B cell (primary cell): ENCODE data around the gene C2CD4C. TPM values are rescaled to one million over a fixed set of nuclear protein-coding genes. Genes with fewer than 3 reads are reported as not detected.

Experiments
- ATAC-seq: fragments of 200-7000 bp; cut with Tn5 transposase; one replicate; pipeline ENCODE4 v1.10.0; 2021; ENCODE audit warnings: low read depth, mild to moderate bottlenecking, moderate number of reproducible peaks, moderate library complexity
- CTCF ChIA-PET: fragments of 350-600 bp; sonication (Branson Sonifier 250); formaldehyde crosslinking; loops from one replicate; lab custom pipeline; 2021; ENCODE audit warnings: antibody characterized with exemption, inconsistent platforms; lab: Charles Lee
- POLR2A ChIA-PET: fragments of 350-600 bp; sonication (Branson Sonifier 250); formaldehyde crosslinking; loops from one replicate; lab custom pipeline; 2021; ENCODE audit warnings: antibody characterized with exemption; lab: Charles Lee
- DNase-seq: peaks from one replicate; pipeline ENCODE4 v3.0.0; 2013
- H2AFZ ChIP-seq: 2 replicates; pipeline ENCODE4 v1.6.1; 2012; ENCODE audit warnings: mild to moderate bottlenecking, low read depth, low read length; ENCODE audit not compliant: insufficient read depth, poor library complexity, severe bottlenecking
- H3K27ac ChIP-seq, 2 donors: 1 replicate in 1 of 2; 2 replicates in 1 of 2; pipeline ENCODE4 v1.5.1; 2012 to 2013; ENCODE audit warnings: low read length in 2 of 2, mild to moderate bottlenecking in 2 of 2, moderate library complexity in 1 of 2
- H3K27me3 ChIP-seq, 4 experiments: fragments of 200-600 bp in 1 of 4; sonication (generic) in 1 of 4; replicated peaks in 1 of 4; 1 replicate in 2 of 4; 2 replicates in 2 of 4; pipeline versions ENCODE4 v1.6.1 to v1.7.0; 2013 to 2016; ENCODE audit warnings: low read length in 3 of 4, mild to moderate bottlenecking in 2 of 4, mixed read lengths in 1 of 4, moderate library complexity in 1 of 4; ENCODE audit not compliant: insufficient read depth in 4 of 4, control insufficient read depth in 3 of 4; ENCODE audit errors: control extremely low read depth in 1 of 4
- H3K36me3 ChIP-seq, 2 experiments: replicated peaks in 1 of 2; 1 replicate in 1 of 2; 2 replicates in 1 of 2; pipeline versions ENCODE4 v1.6.1 to v1.7.1; 2013; ENCODE audit warnings: low read length in 1 of 2; ENCODE audit not compliant: insufficient read depth in 2 of 2, control insufficient read depth in 1 of 2; ENCODE audit errors: control extremely low read depth in 1 of 2, extremely low read depth in 1 of 2
- H3K4me1 ChIP-seq, 2 donors: fragments of 200-600 bp in 1 of 2; sonication (generic) in 1 of 2; 1 replicate in 1 of 2; 2 replicates in 1 of 2; pipeline versions ENCODE4 v1.5.1 to v1.6.1; 2013 to 2017; ENCODE audit warnings: low read length in 2 of 2; ENCODE audit not compliant: control insufficient read depth in 2 of 2, insufficient read depth in 2 of 2
- H3K4me2 ChIP-seq: replicated peaks from 2 replicates; pipeline ENCODE3; 2012; ENCODE audit warnings: mild to moderate bottlenecking, low read depth, low read length; ENCODE audit not compliant: poor library complexity, severe bottlenecking
- H3K4me3 ChIP-seq, 5 experiments: fragments of 200-600 bp in 1 of 5; sonication (generic) in 1 of 5; 1 replicate in 3 of 5; 2 replicates in 2 of 5; pipeline versions ENCODE4 v1.5.1 to v1.7.0; 2011 to 2016; ENCODE audit warnings: low read length in 4 of 5, mild to moderate bottlenecking in 4 of 5, low read depth in 2 of 5, control low read depth in 1 of 5, moderate library complexity in 1 of 5; ENCODE audit not compliant: insufficient read depth in 1 of 5; ENCODE audit errors: control extremely low read depth in 1 of 5, extremely low read depth in 1 of 5
- H3K79me2 ChIP-seq: fragments of 200-600 bp; sonication (generic); one replicate; pipeline ENCODE4 v1.6.0; 2016; ENCODE audit warnings: low read length; ENCODE audit not compliant: control insufficient read depth, insufficient read depth
- H3K9ac ChIP-seq: fragments of 200-600 bp; sonication (generic); 2 replicates; pipeline ENCODE4 v1.6.1; 2017; ENCODE audit warnings: mild to moderate bottlenecking, low read length, moderate library complexity
- H3K9me3 ChIP-seq, 3 donors: one replicate each; pipeline versions ENCODE4 v1.6.1 to v1.7.1; 2013; ENCODE audit warnings: low read length in 2 of 3; ENCODE audit not compliant: control insufficient read depth in 2 of 3, insufficient read depth in 1 of 3; ENCODE audit errors: control extremely low read depth in 1 of 3
- H4K20me1 ChIP-seq: 2 replicates; pipeline ENCODE4 v1.6.0; 2012; ENCODE audit warnings: mild to moderate bottlenecking, low read length; ENCODE audit not compliant: insufficient read depth, control insufficient read depth, poor library complexity, severe bottlenecking
- H3K27ac Mint-ChIP-seq: one replicate; pipeline ENCODE4 v1.8.0; 2021; ENCODE audit warnings: mixed read lengths
- H3K27me3 Mint-ChIP-seq: one replicate; pipeline ENCODE4 v1.8.0; 2021; ENCODE audit warnings: mixed read lengths
- H3K4me1 Mint-ChIP-seq: one replicate; pipeline ENCODE4 v1.8.0; 2021; ENCODE audit warnings: mixed read lengths
- H3K4me3 Mint-ChIP-seq: one replicate; pipeline ENCODE4 v1.8.0; 2021; ENCODE audit warnings: mixed read lengths
- H3K9me3 Mint-ChIP-seq: one replicate; pipeline ENCODE4 v1.8.0; 2022; ENCODE audit warnings: mixed read lengths; ENCODE audit not compliant: insufficient read depth
- EZH2 ChIP-seq: IDR thresholded peaks from 2 replicates; pipeline ENCODE4 v1.6.1; 2012; ENCODE audit warnings: borderline replicate concordance, low read depth, mild to moderate bottlenecking, moderate library complexity, low read length; ENCODE audit not compliant: insufficient read depth, poor library complexity, severe bottlenecking
- WGBS: methylation state at CpG from one replicate; pipeline ENCODE4 v1.1.5; 2013; ENCODE audit warnings: missing lambda C conversion rate; ENCODE audit not compliant: insufficient coverage; 5-methylcytosine and 5-hydroxymethylcytosine counted together
- intact Hi-C: fragments of 100-400 bp; cut with micrococcal nuclease; formaldehyde crosslinking; loops from one replicate; pipeline ENCODE4 v1.10.0; 2022
- polyA plus RNA-seq: library from polyadenylated mRNA; depleted of rRNA; stranded (reverse); fragments of >200 nt; gene quantifications from 2 replicates; pipeline ENCODE4 v1.2.3, GENCODE V29; 2012
- total RNA-seq, 2 donors: library from RNA; stranded (reverse); fragments of 120-200 nt in 1 of 2; gene quantifications; 1 replicate in 1 of 2; 2 replicates in 1 of 2; pipeline versions ENCODE4 v1.2.3 to v1.2.4, GENCODE V29; 2013 to 2022
- TF ChIP-seq, protein P1 (sequence below): fragments of 200-600 bp; IDR thresholded peaks from one replicate; pipeline ENCODE4 v1.8.0; 2022; ENCODE audit warnings: antibody characterized with exemption, mild to moderate bottlenecking

C2CD4C gene
- total and polyA plus RNA-seq, 2 donors (not counting 1 experiment from before 2014, with no cell fraction given): not detected

DNA sequence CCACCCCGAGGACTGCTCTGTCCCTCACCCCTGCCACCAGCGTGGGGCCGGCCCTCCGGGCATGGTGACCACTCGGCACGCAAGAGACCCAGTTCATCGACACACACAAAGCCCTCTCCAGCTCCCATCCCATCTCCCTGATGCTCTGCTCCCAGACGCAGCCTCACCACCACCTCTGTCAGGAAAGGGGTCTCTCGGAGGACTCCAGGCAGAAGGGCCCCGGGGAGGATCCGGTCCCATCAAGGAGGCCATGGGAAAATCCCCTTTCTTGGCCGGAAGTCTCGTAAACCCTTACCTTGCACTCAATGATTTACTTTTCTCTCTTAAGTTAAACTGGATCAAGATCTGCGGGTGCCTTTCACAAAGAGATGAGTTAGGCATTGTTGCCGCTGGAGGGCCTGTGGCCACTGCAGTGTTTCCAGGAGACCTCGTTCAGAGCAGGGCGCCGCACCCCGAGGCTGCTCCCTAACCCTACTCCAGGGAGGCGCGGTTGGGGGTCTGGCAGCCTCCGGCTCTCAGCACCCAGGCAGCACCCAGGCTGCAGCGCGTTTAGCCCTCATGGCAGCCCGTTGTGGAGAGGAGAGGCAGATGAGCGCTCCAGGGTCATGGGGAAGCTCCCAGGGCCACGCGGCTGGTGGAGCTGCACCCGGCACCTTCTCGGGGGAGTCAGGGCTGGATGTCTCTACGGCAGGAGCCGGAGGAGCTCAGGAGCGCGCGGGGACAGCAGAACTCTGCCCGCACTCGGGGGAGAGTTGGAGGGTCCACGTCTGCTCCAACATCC, 31.0 kb downstream of the C2CD4C start:
- Histone ChIP-seq H3K9ac (no peak overlapping the region), H3K4me1 (peaks cover 0 to 3% of the 10 kb centered on the region in 2 donors), H3K79me2 (no peaks in the 10 kb centered on the region), H3K4me3 (no peak overlapping the region), H3K27ac (no peak overlapping the region), H3K36me3 (no peaks in the 10 kb centered on the region), H3K27me3 (peaks cover 0 to 5% (median 0%) of the 10 kb centered on the region in 4 experiments), H4K20me1 (no peaks in the 10 kb centered on the region), H3K4me2 (no peak overlapping the region), H2AFZ (no peak overlapping the region), H3K9me3 (peaks cover 0 to 12% (median 5%) of the 10 kb centered on the region in 3 donors)
- DNase-seq (no peak), ATAC-seq (no peak)
- no peak for TF ChIP-seq EZH2
- TF ChIP-seq, protein P1, sequence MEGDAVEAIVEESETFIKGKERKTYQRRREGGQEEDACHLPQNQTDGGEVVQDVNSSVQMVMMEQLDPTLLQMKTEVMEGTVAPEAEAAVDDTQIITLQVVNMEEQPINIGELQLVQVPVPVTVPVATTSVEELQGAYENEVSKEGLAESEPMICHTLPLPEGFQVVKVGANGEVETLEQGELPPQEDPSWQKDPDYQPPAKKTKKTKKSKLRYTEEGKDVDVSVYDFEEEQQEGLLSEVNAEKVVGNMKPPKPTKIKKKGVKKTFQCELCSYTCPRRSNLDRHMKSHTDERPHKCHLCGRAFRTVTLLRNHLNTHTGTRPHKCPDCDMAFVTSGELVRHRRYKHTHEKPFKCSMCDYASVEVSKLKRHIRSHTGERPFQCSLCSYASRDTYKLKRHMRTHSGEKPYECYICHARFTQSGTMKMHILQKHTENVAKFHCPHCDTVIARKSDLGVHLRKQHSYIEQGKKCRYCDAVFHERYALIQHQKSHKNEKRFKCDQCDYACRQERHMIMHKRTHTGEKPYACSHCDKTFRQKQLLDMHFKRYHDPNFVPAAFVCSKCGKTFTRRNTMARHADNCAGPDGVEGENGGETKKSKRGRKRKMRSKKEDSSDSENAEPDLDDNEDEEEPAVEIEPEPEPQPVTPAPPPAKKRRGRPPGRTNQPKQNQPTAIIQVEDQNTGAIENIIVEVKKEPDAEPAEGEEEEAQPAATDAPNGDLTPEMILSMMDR: no peak
- peaks cover 3% of the 10 kb centered on the region for H3K4me1 Mint-ChIP-seq
- H3K9me3 Mint-ChIP-seq: peaks cover 4% of the 10 kb centered on the region
- ChIA-PET CTCF (no interaction called here), POLR2A (no interaction called here)
- H3K27me3 Mint-ChIP-seq: peaks cover 3% of the 10 kb centered on the region
- intact Hi-C loops: no loop called here
- no peak overlapping the region for H3K27ac Mint-ChIP-seq
- H3K4me3 Mint-ChIP-seq: no peak overlapping the region
- WGBS: 85% methylated on average over 37 of the region's 38 CpGs

DNA sequence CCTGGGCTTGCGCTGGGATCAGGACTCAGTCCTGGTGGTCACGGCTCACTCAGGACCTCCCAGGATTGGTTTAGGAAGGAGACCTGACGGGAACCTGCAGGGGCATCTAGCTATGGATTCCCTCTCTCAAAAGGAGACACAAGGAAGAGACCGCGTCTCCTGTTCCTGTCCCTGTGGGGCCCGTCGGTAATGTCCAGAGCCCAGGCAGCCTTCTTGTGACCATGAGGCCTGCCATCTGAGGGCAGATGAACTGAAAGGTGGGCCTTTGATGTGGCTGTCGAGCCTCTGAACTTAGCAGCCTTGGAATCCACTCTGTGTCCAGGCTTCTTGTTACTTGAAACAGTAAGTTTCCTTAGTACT, 32.9 kb downstream of the C2CD4C start:
- ChIA-PET POLR2A (no interaction called here), CTCF (no interaction called here)
- Histone ChIP-seq H3K4me2 (no peak overlapping the region), H4K20me1 (no peaks in the 10 kb centered on the region), H3K4me3 (no peak overlapping the region), H3K27ac (no peak overlapping the region), H3K9ac (no peak overlapping the region), H2AFZ (no peak overlapping the region), H3K4me1 (no peaks in the 10 kb centered on the region), H3K79me2 (no peaks in the 10 kb centered on the region), H3K27me3 (peaks cover 0 to 9% (median 0%) of the 10 kb centered on the region in 4 experiments), H3K36me3 (no peaks in the 10 kb centered on the region), H3K9me3 (peaks cover 0 to 6% (median 0%) of the 10 kb centered on the region in 3 donors)
- H3K9me3 Mint-ChIP-seq: no peaks in the 10 kb centered on the region
- WGBS: 94% methylated on average over 8 of the region's 8 CpGs
- DNase-seq: no peak
- intact Hi-C loops: no loop called here
- TF ChIP-seq, protein P1: no peak
- no peak for TF ChIP-seq EZH2
- no peak overlapping the region for H3K27ac Mint-ChIP-seq
- no peaks in the 10 kb centered on the region for H3K4me1 Mint-ChIP-seq
- no peak for ATAC-seq
- H3K27me3 Mint-ChIP-seq: peaks cover 8% of the 10 kb centered on the region
- no peak overlapping the region for H3K4me3 Mint-ChIP-seq
